Endothelial cell of coronary artery (primary cell): ENCODE results near the gene STRBP. TPM values are rescaled to one million over a fixed set of nuclear protein-coding genes. Genes with fewer than 3 reads are reported as not detected.

Experiments
- total RNA-seq: library from RNA; depleted of rRNA; stranded (reverse); fragments of >200 nt; gene quantifications from 2 replicates; pipeline ENCODE4 v1.2.3, GENCODE V29; 2014

The STRBP gene
- 10.7 and 11.7 TPM in 2 replicates for total RNA-seq

DNA sequence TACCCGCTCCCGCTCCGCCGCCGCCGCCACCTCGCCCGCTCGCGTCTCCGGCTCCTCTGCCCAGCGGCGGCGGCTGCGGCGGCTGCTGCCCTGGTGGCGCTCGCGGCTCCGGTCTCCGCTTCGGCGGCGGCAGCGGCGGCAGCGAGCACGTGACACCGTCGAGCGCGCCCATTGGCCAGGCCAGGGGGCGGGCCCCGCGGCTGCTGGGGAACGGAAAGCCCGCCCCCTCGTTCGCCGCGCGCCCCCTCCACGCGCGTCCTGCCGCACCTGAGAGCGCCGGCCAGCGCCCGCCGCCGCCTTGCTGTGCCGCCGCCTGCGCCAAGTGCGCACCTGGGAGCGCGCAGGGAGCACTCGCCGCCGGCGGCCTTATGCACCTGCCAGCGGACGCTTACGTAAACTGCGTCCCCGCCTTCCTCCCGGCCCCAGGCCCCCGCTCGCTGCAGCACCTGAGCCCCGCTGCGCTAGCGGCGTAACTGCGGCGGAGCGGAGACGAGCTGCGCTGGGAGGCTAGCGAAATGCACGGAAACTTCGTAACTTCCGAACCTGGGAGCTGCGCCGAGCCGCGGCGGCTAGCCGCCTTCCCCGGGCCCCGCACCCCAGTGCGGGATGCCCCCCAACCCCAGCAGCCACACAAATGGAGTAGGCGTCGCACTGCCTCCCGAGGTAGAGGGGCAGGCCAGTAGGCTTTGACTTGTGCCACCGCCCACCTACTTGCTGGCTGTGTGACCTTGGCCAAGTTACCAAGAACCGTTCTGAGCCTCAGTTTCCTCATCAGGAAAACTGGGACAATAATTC lies at the start of gene STRBP:
Gene STRBP (minus strand): TSS at position 122 of the 795 bp plus-strand sequence. CDS start 84,452 bp downstream, outside the sequence.

Other genes with a start within 250 kb of the STRBP start
- gene GPR21, start 234.9 kb downstream of the STRBP start, total RNA-seq: 0.90 and 1.8 TPM in 2 replicates
- gene CRB2, start 87.6 kb upstream of the STRBP start, total RNA-seq: not detected in 2 replicates